Medulla oblongata (tissue), 1 donor: ENCODE data around the gene ABRACL.
"Not testable (repeated sequence)": the region's sequence is repeated elsewhere in the genome, so short reads cannot be mapped to it uniquely, and the experiment has no call there.

Source experiments
- DNase-seq: peaks from one replicate; pipeline ENCODE4 v3.0.0-alpha.2; 2015; ENCODE audit errors: extremely low spot score

Gene ABRACL

DNA sequence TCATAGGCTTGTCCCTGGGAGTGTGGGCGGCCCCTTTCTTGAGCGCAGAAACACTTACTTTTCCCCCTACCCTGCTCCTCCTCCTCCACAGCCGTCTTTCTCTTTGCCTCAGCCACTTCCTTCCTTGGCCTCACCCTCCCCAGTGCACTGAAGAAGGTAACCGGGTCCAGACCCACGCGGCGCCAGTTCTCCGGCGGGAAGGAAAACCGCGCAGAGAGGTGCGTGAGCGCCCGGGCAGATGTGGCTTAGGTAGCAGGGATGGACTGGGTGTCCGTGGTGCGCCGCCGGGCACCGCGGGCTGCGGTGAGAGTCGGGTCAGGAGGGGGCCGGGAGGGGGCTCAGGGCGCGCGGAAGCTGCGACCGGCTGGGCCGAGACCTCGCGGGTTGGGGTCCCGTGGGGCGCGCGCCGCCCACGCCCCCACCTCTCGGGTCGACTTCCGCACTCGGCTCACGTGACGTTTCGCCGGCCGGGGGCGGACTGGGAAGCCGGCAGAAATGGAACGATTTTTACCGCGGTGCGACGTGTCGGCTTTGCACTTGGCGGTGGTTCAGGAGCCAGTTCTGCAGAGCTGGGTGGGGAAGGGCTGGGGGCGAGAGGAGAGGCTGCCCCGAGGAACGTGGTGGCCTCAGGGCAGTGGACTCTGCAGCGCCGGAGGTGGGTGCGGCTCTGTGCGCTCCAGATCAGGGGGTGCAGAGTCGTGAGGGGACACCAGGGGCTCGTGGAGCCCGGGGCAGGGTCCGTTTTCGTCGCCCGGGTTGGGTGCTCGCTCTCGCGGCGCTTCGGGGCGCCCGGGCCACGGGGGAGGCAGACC is at the start of gene ABRACL:
Gene ABRACL (plus strand): TSS at position 88 of the 812 bp plus-strand sequence. CDS start 5,416 bp downstream, outside the sequence.
- peak; percentile 38 for DNase-seq

DNA sequence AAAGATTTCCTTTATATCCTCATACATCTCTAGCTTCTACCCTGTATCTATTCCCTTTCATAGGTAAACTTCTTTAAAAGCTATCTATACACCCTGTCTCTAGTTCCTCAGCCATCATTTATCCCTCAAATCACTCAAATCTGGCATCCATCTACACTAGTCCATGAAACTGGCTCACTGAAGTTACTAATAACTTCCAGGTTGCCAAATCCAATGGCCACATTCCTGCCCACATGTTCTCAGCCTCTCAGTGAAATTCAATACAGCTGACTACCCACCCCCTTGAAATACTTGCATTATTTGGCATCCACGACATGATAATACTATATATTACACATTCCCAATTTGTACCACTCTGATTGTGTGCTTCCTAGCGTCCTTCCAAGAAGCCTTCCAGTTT is 49.2 kb upstream of the ABRACL start:
- DNase-seq = no peak

- no peak for DNase-seq
These were observed 48.5 kb upstream of the ABRACL start for GRCh38 chr6:138979813-138980668.

DNA sequence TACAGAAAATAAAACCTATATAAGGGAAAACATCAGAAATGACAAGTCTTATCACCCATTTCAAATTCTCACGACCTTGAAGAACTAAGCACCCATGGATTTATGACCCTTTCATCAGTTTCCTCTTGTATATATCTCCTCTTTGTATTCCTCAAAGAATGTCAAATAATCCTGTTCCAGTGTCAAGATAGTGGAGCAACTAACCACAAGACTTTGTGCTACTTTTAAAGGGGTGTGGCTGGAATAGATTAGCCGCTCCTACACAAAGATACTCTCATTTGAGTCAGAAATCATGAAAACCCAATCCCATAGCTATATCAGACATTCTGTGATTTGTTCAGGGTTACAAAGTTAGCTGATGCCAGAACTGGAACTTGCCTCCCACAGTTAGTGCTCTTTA is 47.1 kb upstream of the ABRACL start:
- no peak for DNase-seq

DNA sequence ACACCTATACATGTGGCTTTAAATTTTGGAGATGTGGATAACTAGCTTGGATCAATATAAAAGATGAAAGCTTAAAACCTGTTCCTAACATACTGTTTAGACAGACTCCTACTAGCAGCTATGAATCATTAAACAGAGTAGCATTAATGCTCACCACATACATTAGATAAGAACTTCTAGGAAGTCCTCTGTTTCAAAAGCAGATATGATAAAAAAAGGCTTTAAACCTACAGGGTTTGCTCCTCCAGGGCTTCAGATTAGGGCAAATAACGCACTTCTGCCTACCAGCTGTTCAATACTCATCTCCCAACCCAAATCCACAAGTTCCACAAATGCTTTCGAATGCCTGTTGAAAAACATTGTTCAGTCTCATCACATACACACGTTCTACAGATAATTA is 42.0 kb upstream of the ABRACL start:
- no peak for DNase-seq

DNA sequence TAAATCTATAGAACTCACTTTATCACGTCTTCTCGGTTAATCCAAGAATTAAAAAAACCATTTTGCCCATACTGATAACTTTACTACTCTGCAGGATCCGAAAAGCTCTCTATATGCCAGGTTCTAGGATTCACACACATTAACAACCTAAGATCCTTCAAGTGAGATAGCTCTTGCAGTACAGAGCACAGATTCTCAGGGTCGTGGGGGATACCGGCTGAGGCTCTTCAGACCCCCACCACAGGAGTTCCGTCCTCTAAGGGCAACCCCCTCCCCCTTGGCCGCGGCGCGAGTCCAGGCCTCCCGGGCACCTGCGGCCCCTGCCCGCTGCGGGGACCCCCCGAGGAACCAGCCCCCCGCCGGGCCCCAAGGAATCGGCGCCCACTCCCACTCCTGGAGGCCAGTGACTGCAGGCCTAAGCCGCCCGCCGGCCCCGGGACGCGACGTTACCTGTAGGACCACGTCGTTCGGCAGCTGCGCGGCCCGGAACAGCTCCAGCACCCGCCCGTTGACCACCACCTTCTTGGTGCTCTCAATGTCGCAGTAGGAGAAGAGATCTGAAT is 41.4 kb upstream of the ABRACL start:
- no peak for DNase-seq

- peak; percentile 92 for DNase-seq
These were observed 40.7 kb upstream of the ABRACL start, which contains the start of gene REPS1 for GRCh38 chr6:138987643-138988468. REPS1 (minus strand) TSS chr6:138988253; CDS start chr6:138987682, 571 bp downstream.

- DNase-seq = no peak
These were observed 40.1 kb upstream of the ABRACL start for GRCh38 chr6:138988469-138988834.

- DNase-seq = no peak
These were observed 39.2 kb upstream of the ABRACL start for GRCh38 chr6:138989098-138989983.

DNA sequence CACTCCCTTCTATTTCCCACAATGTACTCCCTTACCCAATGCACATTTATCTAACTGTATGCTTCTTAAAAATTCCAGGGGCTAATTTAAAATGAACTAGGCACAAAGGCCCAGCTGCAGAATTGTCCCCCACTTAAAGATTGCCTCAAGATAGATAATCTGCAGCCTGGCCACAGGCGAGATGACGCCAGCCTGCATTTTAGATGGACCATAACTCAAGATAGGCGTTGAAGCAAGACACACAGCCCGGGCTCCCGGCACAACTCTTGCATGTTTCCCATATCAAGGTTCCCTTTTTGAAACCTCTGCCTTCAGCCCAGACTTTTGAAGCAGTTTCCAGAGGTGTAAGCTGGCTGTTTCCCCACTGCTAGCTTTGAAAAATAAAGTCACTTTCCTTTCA is 37.3 kb upstream of the ABRACL start:
- no peak for DNase-seq

- DNase-seq = not testable (repeated sequence)
These were observed 35.6 kb upstream of the ABRACL start for GRCh38 chr6:138992965-138993364.

GRCh38 chr6:138993410-138993809 is 35.1 kb upstream of the ABRACL start:
- not testable (repeated sequence) for DNase-seq

DNA sequence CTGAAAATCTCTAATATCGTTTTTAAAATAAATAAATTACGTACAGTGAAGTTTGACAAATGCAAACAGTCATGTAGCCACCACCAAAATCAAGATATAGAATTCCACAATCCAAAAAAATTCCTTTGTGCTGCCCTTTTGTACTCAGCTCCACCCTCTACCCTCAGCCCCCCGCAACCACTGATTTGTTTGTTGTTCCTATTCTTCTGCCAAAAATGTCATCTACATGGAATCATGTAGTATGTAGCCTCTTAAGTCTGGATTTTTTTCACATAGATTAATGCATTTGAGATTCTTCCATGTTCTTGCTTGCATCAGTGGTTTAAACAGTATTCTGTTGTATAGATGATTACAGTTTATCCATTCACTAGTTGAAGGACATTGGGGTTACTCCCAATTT is 32.0 kb upstream of the ABRACL start:
- DNase-seq = no peak

- DNase-seq = no peak
These were observed 31.4 kb upstream of the ABRACL start for GRCh38 chr6:138997136-138997535.

GRCh38 chr6:138999949-139000725 is 28.4 kb upstream of the ABRACL start:
- DNase-seq = no peak

DNA sequence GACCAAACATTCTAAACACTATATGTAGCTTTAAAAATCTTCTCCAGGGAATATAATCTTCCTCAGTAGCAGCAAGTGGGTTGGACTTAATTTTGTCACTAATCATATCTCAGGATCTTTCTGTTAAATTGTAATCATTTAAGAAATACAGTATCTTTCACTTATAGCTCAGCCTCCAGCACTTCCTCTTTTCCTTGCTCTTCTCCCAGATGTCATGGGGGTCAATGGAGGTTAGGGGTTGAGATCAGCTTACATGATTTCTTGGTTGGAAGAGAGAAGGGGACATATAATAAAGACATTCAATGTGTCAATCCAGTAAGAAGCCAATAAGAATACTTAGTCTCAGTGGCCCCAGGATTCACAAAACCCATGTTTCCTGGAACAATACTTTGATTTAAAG is 24.8 kb upstream of the ABRACL start:
- DNase-seq = no peak

DNA sequence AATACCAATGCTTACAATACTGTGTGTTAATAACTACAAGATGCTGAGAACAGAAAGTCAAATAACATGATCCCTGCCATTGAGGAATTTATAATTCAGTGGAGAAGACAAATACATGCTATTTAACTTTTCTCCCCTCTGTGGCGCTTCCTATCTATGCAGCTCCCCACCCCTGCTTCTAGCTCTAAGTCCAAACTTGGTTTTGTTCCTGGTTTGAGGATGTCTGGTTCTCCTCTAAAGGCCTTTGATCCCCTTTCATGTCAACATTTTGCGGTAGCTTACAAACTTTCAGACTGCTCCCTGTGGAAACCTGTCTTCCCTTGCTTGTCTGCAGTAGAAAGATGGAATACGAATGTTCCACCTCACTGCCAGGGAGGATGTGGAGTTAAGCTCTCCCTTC is 22.1 kb upstream of the ABRACL start:
- DNase-seq = no peak

GRCh38 chr6:139007428-139007827 is 21.1 kb upstream of the ABRACL start:
- no peak for DNase-seq

DNA sequence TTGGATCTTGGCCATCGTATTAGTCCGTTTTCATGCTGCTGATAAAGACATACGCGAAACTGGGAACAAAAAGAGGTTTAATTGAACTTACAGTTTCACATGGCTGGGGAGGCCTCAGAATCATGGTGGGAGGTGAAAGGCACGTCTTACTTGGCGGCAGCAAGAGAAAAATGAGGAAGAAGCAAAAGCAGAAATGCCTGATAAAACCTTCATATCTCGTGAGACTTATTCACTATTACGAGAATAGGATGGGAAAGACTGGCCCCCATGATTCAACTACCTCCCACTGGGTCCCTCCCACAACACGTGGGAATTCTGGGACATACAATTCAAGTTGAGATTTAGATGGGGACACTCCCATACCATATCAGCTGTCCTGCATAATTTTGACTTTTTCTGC is 20.4 kb upstream of the ABRACL start:
- DNase-seq = no peak

- no peak for DNase-seq
These were observed 17.9 kb upstream of the ABRACL start for GRCh38 chr6:139010674-139011073.
